ENCODE results near the gene HDAC8.
"Not testable (repeated sequence)": the region's sequence is repeated elsewhere in the genome, so short reads cannot be mapped to it uniquely, and the experiment has no call there.

The HDAC8 gene

DNA sequence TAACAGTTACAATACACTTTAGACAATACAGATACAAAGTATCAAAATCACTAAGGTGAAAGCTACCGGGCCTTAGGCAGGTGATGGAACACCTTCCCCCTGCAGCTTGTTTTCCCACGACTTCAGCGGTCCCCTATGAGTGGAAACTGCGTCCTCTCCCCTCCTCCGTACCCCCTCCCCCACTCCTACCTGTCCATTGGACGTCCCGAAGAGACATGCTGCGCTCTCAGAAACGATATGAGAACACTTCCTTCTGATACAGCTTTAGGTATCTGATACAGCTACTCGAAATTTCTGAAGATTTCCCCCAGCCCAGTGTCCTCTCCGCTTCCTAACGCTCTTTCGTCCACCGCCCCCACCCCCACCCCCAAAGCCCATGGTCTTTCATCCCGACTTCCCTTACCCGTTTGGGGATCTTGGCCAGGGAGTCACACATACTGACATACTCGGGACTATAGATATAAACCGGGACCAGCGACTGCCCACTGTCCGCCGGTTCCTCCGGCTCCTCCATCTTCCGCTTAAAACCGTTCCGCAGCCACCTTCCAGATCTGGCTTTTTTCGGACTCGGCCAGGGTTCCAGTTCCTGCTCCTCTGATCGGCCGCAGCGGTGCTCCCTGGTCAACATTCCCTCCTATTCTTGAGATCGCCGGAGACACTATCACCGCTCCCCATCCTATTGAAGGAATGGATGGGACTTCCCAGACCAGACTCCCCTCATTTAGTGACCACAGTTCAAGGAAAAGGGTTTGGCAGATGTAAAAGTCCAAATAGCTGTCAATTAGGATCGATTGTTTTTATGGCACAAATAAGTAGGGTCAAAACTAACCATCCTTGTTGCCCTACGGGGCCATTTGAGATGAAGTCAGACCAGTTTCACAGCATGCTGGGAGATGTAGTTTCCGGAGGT is at the start of gene HDAC8:
TSS of gene HDAC8 (minus strand) at position 596 of the 910 bp plus-strand sequence. CDS start at position 514, 82 bp downstream.
- peak; percentile 32 for DNase-seq

GRCh38 chrX:72621625-72622485 is 49.2 kb upstream of the HDAC8 start:
- no peak for DNase-seq

GRCh38 chrX:72621163-72621562 is 48.5 kb upstream of the HDAC8 start:
- no peak for DNase-seq

DNA sequence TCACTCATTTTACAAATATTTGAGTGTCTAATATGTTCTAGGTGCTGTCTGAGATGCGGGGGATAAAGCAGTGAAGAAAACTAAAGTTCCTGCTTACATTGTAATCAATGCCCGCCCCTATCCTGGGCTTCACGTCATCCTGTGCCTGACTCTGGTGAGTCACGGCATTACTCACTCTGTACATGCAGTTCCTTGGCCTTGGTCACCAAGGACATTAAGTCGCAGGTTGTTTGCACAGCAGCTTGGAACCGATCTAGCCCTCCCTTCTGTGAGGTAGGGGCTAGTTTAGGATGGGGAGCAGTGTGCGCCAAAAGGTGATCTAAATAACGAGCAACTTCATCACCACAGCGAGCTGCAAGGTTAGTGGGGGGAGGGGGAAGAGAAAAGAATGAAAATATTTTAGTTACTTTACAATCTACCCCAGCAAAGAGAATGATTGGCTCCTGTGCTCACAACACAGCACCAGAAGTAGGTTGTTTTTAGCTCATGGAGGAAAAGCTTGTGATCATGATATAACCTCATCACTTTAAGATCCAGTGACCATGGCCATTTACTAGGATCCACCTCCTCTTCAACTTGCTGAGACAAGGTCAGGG is 48.0 kb upstream of the HDAC8 start:
- no peak for DNase-seq

DNA sequence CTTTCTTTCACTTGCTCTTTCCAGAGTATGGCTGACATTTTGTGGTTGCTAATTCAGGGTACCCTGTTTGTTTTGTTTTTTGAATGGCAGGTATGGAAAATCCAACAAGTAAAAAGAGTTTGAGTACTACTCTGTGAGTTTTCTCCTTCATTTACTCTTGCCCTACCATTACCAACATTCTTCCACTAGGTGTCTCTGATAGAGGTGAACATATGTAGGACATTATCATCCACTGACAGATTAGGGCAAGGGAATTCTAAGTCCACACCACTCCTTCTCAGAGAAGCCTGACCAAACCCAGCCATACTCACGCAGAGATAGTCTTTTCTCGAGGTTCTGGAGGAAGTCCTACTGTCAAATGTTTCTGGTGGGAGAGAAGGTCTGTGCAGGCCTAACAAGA is 36.7 kb upstream of the HDAC8 start:
- no peak for DNase-seq

GRCh38 chrX:72604705-72605104 is 32.1 kb upstream of the HDAC8 start:
- DNase-seq: no peak

GRCh38 chrX:72604112-72604511 is 31.5 kb upstream of the HDAC8 start:
- DNase-seq: no peak

DNA sequence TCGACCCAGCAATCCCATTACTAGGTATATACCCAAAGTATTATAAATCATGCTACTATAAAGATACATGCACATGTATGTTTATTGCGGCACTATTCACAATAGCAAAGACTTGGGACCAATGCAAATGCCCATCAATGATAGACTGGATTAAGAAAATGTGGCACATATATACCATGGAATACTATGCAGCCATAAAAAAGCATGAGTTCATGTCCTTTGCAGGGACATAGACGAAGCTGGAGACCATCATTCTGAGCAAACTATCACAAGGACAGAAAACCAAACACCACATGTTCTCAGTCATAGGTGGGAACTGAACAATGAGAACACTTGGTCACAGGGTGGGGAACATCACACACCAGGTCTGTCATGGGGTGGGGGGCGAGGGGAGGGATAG is 18.4 kb upstream of the HDAC8 start:
- not testable (repeated sequence) for DNase-seq

DNA sequence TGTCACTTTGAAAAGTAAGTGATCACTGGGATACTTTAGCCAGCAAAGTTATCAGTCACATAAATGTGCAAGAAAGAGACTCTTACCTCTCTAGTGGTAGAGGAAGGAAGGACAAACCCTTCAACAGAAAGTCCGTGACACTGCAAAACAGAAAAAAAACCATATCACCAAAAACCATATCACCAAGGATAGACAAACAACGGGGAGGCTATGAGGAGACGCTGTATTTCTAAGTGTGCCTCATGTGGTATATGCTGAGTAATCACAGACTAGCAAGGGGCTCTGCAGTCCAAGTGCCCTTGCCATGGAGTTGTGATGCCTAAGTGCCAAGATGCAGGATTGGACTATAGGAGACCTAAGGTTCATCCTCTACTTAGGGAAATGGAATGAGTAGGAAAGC is 11.5 kb upstream of the HDAC8 start:
- no peak for DNase-seq

DNA sequence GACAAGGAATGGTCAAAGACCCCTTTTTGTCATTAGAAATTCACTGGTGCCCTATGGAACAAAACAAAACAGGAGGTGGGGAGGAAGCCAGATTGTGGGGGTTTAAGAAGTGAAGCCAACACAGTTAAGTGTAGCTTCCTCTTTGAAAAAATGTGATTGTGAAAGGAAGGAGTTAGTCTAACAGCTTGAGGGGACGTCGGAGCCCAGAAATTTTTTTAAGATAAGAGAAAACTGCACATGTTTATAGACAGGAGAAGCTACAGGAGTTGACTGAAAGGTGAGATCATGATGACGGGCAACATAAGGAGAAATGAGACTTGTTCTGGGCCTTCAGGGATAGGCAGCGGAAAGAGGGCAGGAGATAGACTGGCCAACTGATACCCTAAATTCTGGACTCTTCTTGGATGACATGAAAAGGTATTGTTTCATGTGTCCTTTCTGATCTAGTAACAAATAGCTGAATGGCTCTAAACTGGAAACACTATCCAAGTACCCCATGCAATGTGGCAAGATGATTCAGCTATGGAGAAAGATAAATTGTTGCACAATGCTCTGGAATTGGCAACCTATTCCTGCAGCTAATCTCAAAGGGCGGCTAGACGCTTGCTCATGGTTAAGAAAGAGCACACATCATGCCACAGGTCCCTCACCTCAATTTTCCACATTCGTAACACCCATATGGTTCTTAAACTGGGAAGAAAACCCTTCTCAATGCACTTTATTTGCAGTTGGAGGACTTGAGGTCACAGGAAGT is 3.7 kb upstream of the HDAC8 start:
- no peak for DNase-seq

GRCh38 chrX:72573158-72573511 is 492 bp upstream of the HDAC8 start:
- no peak for DNase-seq

- no peak for DNase-seq
Measured at GRCh38 chrX:72569786-72570185, 2.9 kb downstream of the HDAC8 start.

DNA sequence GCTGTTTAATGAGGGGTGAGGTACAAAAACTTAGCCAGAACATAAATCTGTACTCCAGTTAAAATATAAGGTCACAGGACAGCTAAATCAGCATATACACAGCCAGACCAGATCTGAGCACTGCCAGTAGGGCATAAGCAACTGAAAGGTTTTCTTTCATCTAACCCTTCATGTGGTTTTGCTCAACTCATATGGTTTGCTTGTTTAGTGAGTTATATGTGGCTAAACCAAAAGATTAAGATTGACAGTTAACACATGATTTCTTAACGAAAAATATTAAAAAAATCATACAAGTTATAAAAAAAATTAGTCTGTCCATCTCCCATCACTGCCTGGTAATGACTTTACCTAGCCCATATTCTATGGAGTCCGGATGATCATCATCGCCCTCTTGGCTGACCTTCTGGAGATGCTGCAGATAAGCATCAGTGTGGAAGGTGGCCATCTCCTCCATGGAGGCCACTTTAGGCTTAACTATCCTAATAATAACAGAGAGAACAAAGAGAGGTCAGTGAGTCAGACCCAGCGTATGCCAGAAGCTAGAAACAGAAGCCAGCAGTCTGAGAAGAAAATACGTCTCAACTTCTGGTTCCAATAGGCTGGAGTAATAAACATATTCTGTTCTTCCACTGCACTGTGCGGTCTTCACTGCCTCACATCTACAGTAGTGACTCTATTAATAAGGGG is 4.1 kb downstream of the HDAC8 start:
- DNase-seq: no peak

- no peak for DNase-seq
Measured at GRCh38 chrX:72566448-72566847, 6.2 kb downstream of the HDAC8 start.

DNA sequence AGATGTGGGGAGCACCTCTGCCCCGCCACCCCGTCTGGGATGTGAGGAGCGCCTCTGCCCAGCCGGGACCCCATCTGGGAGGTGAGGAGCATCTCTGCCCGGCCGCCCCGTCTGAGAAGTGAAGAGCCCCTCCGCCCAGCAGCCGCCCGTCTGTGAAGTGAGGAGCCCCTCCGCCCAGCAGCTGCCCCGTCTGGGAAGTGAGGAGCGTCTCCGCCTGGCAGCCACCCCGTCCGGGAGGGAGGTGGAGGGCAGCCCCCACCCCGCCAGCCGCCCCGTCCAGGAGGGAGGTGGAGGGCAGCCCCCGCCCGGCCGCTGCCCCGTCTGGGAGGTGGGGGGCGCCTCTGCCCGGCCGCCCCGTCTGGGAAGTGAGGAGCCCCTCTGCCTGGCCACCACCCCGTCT is 13.0 kb downstream of the HDAC8 start:
- DNase-seq: not testable (repeated sequence)

DNA sequence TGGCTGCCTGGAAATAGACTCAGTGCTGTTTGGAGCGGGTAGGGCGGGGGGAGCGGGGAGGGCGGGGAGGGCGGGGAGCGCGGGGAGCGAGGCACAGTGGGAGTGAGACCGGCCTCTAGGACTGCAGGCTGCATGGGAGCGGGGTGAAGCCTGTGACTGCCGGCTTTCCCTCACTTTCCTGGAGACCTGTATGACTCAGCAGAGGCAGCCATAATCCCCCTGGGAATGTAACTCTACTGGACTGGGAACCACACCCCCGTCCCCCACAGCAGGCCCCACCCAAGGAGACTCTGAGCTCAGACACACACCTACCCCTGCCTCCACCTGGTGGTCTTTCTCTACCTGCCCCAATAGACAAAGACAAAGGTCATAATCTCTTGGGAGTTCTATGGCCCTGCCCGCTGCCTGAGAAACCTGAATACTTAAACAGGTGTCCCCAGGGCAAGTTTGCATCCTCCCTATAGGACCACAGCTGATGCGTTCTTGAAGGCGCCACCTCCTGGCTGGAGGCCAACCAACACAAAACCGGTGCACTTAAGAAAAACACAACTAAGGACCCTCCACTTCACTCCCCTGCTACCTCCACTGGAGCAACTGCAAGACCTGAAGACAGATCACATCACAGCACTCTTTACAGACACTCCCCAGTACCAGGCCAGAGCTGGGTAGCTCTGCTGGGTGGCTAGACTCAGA is 18.0 kb downstream of the HDAC8 start:
- no peak for DNase-seq

DNA sequence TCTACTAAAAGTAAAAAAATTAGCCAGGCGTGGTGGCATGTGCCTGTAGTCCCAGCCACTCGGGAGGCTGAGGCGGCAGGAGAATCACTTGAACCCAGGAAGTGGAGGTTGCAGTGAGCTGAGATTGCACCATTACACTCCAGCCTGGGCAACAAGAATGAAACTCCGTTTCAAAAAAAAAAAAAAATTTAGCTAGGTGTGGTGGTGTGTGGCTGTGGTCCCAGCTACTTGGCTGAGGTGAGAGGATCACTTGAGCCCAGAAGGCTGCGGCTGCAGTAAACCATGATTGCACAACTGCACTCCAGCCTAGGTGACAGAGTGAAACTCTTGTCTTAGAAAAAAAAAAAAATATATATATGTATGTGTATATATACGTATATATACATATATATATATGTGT is 20.2 kb downstream of the HDAC8 start:
- DNase-seq: not testable (repeated sequence)

DNA sequence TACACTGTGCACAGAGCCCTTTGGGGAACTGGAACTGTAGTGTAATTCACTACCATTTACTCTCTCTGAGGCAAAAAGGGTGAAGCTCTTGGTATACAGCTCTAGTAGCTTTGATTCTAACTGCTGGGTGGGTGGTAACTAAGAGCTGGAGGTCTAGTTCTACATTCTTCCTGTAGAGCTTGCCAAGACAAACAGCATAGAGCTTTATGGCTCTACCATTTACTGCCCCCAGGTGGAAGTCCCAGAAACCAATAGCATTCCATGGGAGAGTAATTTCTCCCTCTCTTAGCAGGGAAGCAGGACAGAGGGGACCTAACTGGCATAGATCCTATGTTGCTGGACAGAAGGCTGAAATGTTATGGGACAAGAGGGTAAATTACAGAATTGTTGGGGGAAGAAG is 26.7 kb downstream of the HDAC8 start:
- DNase-seq: peak; percentile 3

- DNase-seq: no peak
Measured at GRCh38 chrX:72540318-72540717, 32.3 kb downstream of the HDAC8 start.

GRCh38 chrX:72539822-72540221 is 32.8 kb downstream of the HDAC8 start:
- no peak for DNase-seq

DNA sequence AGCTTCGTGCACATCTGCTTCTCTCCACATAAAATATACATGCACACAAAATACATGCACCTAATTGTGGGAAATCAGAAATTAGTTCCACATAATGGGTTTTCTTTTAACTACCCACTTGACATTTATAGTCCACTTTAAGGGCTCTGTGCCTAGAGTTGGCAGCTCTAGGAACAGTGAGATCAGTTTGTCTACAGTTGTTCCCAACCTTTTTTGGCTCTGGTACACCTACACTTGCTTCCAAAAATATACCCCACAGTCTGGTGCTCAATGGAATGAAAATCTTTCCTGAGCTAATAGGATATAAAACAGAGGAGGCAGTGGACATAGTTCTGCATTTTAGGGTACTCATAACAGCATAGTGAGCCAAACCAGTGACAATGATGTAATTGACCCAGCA is 36.1 kb downstream of the HDAC8 start:
- no peak for DNase-seq

GRCh38 chrX:72532366-72532765 is 40.3 kb downstream of the HDAC8 start:
- no peak for DNase-seq

Data from NCI-H2081 treated with DMSO at 0.1 percent for 48 hours (cell line).